Breast epithelium (tissue), 3 donors: Measurements from ENCODE around the gene ME3.

Experiments
- POLR2A ChIP-seq: fragments of 450-650 bp; IDR thresholded peaks from one replicate; pipeline ENCODE4 v1.6.1; 2016; ENCODE audit warnings: antibody characterized with exemption, mild to moderate bottlenecking, moderate library complexity
- POLR2AphosphoS5 ChIP-seq, 3 donors: sonication (generic); formaldehyde crosslinking; IDR thresholded peaks; one replicate each; pipeline ENCODE4 v1.6.1; 2017; ENCODE audit warnings: antibody characterized with exemption in 3 of 3
- TF ChIP-seq, protein P1 (sequence below), 3 donors: fragments of 450-650 bp; IDR thresholded peaks; one replicate each; pipeline ENCODE4 v1.5.1; 2016 to 2017; ENCODE audit warnings: antibody characterized with exemption in 3 of 3, mild to moderate bottlenecking in 3 of 3, moderate library complexity in 3 of 3

DNA sequence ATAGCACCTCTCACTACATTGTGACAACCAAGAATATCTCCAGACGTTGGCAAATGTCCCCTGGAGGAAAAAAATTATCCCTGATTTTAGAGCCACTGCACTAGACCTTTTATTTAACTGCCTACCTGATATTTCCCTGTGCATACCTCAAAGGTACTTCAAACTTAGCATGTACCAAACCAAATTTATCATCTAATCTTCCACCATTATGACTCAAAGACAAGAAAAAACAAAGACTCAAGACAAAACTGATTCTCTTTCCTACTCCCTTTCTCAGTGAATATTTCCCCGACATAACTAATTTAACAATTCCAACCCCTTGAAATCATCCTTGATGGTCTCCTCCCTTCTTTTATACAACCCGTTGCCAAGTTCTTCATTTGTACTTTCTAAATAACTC lies 161.7 kb downstream of the ME3 start:
- TF ChIP-seq POLR2A: no peak
- TF ChIP-seq, protein P1, sequence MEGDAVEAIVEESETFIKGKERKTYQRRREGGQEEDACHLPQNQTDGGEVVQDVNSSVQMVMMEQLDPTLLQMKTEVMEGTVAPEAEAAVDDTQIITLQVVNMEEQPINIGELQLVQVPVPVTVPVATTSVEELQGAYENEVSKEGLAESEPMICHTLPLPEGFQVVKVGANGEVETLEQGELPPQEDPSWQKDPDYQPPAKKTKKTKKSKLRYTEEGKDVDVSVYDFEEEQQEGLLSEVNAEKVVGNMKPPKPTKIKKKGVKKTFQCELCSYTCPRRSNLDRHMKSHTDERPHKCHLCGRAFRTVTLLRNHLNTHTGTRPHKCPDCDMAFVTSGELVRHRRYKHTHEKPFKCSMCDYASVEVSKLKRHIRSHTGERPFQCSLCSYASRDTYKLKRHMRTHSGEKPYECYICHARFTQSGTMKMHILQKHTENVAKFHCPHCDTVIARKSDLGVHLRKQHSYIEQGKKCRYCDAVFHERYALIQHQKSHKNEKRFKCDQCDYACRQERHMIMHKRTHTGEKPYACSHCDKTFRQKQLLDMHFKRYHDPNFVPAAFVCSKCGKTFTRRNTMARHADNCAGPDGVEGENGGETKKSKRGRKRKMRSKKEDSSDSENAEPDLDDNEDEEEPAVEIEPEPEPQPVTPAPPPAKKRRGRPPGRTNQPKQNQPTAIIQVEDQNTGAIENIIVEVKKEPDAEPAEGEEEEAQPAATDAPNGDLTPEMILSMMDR (IDR thresholded peaks at IDR 0.05): no peak
- no peak for TF ChIP-seq POLR2AphosphoS5 (IDR thresholded peaks at IDR 0.05)
